ENCODE results near the gene ITGAE.

DNA sequence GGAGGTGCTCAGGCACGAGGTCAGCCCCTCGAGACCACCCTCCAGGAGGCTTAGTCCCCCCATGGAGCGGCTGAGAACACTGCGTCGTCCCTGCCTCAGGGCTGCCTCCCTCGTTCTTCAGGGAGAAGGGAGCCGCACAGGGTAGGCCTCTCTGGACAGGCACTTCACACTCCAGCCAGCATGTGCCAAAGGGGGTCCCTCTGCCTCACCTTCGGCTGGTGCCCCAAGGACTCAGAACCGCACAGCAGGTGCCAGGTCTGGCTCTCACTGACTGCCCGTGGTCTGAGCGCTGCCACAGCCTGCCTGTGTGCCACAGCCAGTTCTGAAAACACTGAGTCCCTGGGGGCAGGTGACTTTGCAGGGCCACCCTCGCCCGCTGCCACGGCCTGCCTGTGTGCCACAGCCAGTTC is 112.1 kb downstream of the ITGAE start:
- TF ChIP-seq, protein P1, sequence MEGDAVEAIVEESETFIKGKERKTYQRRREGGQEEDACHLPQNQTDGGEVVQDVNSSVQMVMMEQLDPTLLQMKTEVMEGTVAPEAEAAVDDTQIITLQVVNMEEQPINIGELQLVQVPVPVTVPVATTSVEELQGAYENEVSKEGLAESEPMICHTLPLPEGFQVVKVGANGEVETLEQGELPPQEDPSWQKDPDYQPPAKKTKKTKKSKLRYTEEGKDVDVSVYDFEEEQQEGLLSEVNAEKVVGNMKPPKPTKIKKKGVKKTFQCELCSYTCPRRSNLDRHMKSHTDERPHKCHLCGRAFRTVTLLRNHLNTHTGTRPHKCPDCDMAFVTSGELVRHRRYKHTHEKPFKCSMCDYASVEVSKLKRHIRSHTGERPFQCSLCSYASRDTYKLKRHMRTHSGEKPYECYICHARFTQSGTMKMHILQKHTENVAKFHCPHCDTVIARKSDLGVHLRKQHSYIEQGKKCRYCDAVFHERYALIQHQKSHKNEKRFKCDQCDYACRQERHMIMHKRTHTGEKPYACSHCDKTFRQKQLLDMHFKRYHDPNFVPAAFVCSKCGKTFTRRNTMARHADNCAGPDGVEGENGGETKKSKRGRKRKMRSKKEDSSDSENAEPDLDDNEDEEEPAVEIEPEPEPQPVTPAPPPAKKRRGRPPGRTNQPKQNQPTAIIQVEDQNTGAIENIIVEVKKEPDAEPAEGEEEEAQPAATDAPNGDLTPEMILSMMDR (IDR thresholded peaks at IDR 0.05), result no peak
- TF ChIP-seq POLR2A (IDR thresholded peaks at IDR 0.05), result no peak
- no peak for TF ChIP-seq EP300 (IDR thresholded peaks at IDR 0.05)

All from sigmoid colon (tissue), 4 donors.